ENCODE measurements around the gene MYEOV.

- TF ChIP-seq ZFX (IDR thresholded peaks at IDR 0.05; ENCODE audit: borderline replicate concordance) (no peak), CTCF (IDR thresholded peaks at IDR 0.05) (no peak)
Observed at GRCh38 chr11:69267395-69267805, 26.6 kb upstream of the MYEOV start.

All from 22Rv1 (cell line).